A549 (cell line): ENCODE results near the gene TMEM240.

ENCODE experiments used
- CHD2 ChIP-seq: fragments of 150-350 bp; IDR thresholded peaks from 2 replicates; pipeline ENCODE4 v1.6.1; 2014; ENCODE audit warnings: low read length; ENCODE audit not compliant: partially characterized antibody
- CTCF ChIP-seq: fragments of >200 bp; sonication (Bioruptor Twin); formaldehyde crosslinking; IDR thresholded peaks from 3 replicates; pipeline ENCODE4 v1.5.1; 2016

DNA sequence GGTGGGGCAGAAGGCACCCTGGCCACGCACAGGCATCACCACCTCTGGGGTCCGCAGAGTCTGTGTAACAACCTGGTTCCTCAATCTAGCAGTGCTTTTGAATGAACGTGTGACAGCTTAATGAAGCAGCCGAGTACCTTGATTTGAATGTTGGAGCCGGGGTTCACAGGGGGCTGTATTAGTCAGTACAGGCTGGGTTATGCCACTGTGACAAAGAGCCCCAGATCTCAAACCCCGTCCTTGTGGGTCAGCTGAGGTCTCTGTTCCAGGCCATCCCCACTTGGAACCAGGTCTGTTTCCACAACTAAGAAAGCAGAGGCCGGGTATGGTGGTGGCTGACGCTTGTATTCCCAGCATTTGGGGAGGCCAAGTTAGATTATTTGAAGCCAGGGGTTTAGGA, 10.5 kb downstream of the TMEM240 start:
- TF ChIP-seq CTCF (no peak), CHD2 (no peak)
